GM11168 (cell line): ENCODE measurements around the gene SALL2.

Experiments
- in situ Hi-C: fragments of 300-500 bp; cut with MboI; formaldehyde crosslinking; loops from one replicate; pipeline ENCODE4 v1.12.0; 2022; ENCODE audit warnings: low sequenced_read_pairs; ENCODE audit not compliant: unreplicated experiment

SALL2 gene

DNA sequence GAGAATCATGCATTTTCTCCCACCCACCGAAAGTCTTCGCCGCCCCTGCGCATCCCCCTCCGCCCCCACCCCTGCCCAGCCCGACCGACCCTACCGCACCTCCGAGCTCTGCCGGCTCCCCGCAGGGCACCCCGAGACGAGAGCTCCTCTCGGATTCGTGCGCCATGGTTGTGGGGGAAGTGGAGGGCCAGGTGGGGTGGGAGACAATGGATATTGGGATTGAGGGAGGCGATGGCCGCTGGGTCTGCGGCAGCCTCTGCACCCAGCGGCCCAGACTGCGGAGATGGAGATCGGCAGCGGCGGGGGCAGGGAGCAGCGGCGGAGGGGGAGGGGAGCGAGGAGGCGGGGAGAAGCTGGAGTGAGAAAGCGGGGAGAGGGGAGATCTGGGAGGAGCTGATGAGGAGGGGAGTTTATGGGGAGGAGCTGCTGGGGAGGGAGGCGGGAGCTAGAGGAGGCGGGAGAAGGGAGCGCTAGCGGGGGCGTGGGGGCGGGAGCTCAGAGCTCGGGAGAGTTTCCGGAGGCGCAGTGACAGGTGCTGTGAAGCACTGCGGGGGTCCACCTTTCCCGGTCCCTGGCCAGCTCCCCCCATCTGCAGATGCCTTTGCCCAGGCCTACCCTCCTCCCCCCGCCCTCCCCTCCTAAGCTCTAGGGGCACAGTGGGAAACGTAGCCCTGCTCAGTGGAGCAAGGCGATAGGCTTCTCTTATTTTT is at the start of gene SALL2:
Gene SALL2, minus strand, starts transcription at position 385 of the 710 bp plus-strand sequence. Its CDS starts 219 bp downstream, at position 166.
- in situ Hi-C loops = no loop called here

DNA sequence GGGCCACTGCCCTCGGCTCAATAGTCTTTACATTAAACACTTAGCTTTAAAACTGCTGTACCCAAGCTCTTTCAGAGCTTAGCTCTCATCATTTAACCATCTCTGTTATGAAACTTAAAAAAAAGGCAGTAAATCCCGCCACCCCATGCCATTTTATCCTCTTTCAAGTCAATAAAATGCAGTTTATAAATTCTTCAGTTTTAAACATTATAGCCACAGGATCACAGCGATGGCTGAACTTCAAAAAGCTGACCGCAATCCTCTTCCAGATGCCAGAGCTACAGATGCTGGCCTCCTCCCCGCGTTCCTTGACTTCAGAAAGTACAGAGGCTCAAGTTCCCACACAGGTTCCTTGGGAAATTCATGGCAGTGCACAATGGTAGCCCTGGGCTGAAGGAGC is 49.5 kb upstream of the SALL2 start:
- in situ Hi-C loops = no loop called here

DNA sequence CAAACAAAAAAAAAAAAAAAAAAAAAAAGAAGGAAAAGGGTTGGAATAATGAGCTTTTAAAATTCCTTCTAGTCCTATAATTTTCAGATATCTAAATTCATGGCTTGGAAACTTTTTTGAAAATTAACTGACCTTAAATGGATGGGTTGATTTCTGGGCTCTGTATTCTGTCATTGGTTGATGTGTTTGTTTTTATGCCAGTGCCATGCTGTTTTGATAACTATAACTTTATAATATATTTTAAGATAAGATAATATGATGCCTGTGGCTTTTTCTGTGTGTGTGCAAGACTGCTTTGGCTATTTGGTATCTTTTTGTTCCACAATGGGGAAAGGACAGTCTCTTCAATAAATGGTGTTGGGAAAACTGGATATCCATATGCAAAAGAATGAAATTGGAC is 46.5 kb upstream of the SALL2 start:
- in situ Hi-C loops = no loop called here

DNA sequence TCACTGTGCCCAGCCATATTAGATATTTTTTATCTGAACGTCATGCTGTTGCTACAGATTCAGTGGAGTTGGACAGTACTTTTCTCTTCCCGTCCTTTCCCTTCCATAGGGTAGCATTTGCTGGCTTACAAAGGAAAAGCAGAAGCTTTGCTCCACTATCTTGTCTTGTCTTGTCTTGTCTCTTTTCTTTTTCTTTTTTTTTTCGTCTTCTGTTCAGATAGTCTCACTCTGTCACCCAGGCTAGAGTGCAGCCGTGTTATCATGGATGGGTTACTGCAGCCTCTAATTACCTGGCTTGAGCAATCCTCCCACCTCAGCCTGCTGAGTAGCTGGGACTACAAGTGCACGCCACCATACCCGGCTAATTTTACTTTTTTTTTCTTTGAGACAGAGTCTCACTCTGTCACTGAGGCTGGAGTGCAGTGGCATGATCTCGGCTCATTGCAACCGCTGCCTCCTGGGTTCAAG is 32.6 kb upstream of the SALL2 start:
- in situ Hi-C loops = loop anchor here (5.0 kb wide), 1 partner anchor 56 kb away; no protein-coding TSS in a partner anchor

DNA sequence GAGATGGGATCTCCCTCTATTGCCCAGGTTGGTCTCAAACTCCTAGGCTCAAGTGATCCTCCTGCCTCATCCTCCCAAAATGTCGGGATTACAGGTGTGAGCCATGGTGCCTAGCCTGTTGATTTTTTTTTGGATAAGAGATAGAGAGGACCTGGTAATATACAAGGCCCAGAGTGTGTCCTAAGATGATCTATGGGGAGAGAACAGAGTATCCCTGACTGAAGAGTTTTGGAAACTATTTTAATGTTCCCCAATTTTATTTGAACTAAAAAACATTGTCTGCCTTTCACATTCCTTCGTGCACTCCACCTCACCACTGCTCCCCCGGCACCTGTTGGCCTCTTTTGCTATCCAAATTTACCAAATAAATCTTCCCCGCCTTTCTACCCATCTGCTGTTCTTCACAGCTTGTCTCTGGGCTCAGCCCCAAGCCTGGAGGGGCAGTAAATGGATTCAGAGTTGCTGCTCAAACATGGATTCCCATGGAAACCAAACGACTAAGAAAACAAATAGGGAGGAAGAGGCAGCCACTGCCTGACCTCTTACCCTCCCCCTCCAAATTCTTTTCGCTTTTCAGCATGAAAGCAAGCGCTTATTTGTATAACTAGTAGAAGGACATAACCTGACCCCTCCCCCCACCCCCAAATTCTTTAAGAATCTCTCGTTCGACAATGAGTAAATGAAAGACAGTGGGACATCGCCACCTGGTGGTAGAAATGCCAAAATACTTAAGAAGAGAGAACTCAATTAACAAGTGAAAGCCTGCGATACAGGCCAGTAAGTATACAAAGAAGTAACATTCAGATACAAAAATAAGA is 31.1 kb upstream of the SALL2 start:
- in situ Hi-C loops = loop anchor here (5.0 kb wide), 1 partner anchor 55 kb away; no protein-coding TSS in a partner anchor

DNA sequence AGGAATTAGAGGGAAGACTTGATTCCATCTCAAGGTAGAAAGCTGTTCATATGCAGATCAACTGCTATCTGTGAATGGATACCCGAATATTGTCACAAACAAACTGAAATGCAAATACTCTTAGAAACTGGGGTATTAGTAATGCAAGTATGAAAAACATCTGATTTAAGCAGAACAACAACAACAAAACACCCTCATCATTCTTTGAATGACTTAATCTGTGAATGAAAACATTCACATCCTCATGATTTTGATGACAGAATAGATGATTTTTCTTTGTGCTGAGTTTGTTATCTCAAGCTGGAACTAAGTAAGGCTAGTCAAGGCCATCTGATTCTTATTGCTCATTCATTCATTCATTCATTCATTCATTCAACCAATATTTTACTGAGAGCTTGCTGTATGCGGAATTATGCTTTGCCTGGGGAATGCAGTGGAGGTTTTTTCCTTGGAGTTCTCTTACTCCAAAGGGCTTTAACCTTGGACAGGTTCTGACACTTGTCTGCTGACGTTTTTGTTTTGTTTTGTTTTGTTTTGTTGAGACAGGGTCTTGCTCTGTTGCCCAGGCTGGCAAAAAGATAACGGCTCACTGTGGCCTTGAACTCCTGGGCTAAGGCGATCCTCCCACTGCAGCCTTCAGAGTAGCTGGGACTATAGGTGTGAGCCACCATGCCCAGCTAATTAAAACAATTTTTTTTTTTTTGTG is 30.4 kb upstream of the SALL2 start:
- in situ Hi-C loops = loop anchor here (5.0 kb wide), 1 partner anchor 54 kb away; no protein-coding TSS in a partner anchor

DNA sequence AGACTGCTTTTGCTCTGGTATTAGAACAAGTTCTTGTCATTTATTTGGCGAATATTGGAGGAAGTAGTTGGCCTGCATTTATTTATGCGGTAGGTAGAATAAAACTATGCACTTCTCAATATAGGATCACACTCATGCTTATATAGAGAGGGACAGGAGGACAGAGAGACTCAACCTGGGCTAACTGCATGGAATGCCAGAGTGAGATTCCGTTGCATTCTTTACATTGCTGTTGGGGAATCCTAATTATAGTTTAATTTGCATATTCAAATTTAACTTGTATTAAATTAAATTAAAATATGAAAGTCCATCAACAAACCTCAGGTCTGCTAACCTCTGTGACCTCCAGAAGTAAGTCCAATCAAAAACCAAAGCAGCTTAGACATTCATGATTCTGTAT is 27.1 kb upstream of the SALL2 start:
- in situ Hi-C loops = no loop called here

DNA sequence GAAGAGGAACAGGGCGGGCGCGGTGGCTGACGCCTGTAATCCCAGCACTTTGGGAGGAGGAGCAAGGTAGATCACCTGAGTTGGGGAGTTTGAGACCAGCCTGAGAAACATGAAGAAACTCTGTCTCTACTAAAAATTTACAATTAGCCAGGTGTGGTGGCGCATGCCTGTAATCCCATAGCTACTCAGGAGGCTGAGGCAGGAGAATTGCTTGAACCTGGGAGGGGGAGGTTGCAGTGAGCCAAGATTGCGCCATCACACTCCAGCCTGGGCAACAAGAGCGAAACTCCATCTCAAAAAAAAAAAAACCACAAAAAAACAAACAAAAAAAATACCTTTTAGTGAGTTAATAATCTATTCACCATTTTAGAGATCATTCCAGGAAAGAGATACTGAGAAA is 18.4 kb upstream of the SALL2 start:
- in situ Hi-C loops = loop anchor here (10.0 kb wide), 1 partner anchor 550 kb away; the partner anchor contains the start of gene SLC39A2

DNA sequence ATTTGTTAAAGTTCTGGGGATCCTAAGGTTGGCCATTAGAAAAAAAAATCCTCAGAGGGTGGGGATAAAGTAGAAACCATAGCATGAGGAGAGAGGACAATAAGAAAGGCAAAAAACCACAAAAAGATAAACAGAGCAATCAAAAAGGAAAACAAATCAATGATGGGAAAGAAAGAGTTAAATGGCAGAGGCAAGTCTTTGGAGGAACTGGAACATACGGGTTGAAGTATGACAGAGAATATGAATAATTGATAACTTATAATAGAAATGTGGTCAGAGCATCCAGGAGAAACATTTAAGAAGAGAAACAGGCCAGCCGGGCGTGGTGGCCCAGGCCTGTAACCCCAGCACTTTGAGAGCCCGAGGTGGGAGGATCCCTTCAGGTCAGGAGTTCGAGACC is 17.8 kb upstream of the SALL2 start:
- in situ Hi-C loops = loop anchor here (10.0 kb wide), 1 partner anchor 549 kb away; the partner anchor contains the start of gene SLC39A2

DNA sequence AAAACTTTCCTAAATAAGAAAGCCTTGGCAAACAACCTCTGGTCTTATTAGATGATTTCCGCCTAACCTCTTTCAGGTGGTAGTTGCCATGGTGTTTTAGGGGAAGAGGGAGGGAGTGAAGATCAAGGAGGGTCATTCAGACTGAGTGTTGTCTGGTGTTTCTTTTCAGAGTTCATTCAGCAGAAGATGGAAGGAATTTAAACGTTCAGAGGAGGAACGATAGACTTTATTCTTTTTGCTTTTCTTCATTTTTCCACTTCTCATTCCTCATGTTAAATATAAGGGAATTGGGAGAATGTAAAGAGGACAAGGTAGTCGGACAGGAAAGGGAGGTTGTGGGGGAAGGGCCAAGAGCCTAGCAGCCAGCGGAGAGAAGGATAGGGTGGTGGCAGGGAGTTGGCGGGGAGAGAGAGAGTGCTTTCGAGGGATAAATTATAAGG is 17.4 kb upstream of the SALL2 start:
- in situ Hi-C loops = loop anchor here (10.0 kb wide), 1 partner anchor 549 kb away; the partner anchor contains the start of gene SLC39A2

DNA sequence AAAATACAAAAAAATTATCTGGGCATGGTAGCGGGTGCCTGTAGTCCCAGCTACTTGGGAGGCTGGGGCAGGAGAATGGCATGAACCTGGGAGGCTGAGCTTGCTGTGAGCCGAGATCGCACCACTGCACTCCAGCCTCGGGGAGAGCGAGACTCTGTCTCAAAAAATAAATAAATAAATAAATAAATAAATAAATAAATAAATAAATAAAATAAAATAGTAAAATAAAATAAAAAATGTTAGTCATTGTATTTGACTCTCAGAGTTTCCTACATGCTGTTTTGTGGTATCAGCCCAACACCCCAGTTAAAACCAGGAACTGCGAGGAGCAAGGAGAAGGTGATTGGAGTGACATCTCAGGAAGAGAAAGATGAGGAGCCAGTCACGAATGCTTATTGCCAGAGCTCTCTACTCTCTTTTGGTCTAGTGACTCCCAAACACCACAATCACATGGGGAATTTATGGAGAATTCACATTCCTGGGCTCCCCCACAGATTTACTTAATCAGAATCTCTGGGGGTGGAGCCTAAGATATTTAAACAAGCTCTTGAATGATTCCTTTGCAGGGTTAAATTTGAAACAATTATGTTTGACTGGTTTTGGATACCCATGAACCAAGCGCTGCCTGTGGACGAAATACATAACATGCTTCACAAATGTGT is 15.4 kb upstream of the SALL2 start:
- in situ Hi-C loops = loop anchor here (10.0 kb wide), 1 partner anchor 547 kb away; the partner anchor contains the start of gene SLC39A2

DNA sequence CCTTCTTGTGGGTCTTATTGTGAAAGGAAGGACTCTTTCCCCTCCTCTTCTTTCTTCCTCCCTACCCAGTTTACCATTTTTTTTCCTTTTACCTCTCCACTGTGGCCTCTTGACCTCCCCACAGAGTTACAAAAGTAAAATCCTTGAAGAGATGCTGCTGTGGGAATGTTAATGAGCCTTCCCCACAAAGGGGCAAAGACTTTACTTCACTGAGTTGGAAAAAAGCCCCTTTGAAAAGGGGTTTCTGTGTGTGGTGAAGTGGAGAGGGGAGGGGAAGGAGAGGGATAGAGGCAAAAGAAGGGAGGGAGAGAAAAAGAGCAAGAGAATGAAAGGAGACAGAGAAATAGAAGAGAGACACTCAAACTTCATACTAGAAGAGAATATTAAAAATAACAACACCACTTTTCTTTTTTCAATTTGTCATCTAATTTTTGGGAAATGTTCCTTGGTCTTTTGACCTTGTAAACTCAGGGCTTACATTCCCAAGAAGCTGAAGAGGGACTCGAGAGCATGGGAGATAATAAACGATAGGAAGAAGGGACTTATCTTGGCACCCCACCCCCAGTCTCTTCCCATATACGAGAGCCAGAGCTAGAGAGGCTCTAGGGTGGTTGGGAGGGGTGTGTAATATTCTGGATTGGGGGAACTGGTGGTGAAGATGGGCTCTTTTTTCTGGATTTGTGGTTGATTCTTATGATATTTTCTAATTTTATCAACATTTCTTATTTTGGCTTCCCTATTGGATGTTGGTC is 13.2 kb upstream of the SALL2 start:
- in situ Hi-C loops = no loop called here

DNA sequence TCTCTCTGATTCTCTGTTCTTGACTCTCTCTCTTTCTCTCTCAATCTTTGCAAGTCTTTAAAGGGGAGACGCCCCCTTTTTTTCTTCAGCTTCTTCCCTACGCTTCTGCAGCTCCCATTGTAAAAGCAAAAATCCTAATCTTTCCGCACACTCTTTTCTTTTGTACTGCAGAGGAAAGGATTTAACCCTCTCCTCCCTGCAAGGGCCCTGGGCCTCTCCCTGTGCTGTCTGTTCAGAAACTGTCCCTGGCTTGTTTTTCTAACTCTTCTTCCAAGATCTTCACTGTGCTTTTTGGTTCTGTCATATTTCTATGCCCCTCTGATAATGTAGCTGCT is 10.9 kb upstream of the SALL2 start:
- in situ Hi-C loops = no loop called here

DNA sequence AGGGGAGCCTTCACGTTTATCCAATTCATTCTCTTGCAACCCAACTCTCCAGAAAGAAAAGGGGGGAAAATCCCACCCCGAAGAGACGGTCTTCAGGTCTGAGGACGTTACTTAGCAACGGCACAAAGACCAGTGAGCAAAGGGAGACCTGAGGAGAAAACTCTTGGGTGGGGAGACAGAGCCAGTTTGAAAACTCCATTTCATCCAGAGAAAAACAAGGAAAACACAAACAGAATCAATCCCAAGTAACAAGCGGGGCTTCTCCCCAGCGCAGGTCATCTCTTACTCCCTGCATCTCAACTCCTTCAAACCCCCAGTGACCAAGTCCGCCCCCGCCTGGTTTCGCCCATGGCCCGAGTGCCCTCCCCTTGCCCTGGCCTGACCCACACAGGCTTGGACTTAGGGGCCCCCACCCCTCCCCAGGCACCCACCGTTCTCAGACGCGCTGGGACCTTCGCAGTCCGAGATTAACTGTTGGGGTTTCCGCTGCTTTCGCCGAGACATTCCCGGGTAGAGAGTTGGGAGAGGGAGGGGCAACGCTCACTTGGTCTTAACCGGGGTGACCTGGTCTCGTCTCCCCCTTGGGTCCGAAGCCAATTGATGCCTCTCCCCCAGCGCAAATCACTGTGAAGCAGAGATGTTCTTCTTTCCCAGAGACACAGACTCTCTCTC is 10.4 kb upstream of the SALL2 start:
- in situ Hi-C loops = no loop called here

DNA sequence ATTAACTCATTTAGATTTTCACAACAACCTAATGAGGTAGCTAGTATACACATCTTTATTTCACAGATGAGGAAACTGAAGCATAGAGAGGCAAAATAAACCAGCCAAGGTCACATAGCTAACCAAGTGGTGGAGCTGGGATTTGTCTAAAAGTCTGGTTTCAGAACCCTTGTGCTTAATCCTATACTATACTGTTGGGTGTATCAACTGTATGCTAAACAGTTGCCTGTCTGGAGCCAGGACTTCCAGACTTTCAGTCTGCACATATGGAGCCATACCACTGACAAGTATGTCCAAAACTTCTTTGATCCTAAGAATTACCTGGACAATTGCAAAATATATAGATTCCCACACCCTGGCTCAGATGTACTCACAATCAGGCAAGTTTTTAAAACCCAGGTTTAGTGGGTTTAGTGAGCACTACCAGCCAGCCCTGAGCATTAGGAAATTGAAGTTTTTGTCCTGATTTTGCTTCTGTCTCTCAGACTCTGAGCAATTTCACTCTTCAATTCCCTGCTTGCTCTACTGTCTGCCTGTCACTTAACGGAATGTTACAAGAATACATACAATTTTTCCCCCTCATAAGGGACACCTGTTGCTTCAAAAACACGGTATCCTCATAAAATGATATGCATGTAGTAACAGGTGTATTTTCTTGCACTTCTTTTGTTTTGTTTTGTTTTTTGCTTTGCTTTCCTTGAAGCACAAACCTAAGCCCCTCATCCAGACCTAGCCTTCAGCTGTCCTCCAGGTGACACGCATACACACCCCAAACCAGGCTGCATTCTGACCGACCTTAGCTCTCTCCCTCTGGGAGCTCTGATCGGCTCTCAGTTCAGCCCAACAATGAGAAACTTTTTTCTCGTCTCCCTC is 9.6 kb upstream of the SALL2 start:
- in situ Hi-C loops = no loop called here

DNA sequence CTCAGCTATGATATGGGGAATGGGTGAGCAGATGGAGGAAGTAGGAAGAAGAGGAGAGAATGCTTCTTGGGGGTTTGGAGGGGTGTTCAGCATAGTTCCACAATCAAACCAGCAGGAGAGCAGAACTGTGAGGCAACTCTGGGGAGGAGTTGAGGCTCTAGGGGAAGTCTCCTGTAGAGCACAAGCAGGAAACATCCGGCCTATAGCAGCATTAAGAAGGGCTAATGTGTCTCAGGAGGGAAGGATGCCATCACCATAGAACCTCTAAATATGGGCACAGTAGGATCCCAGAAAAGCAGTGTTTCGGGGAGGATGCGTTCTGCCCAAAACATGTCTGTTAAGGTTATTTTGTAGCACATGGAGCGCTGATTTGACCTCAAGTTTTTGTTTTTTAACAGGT is 8.4 kb upstream of the SALL2 start:
- in situ Hi-C loops = no loop called here

DNA sequence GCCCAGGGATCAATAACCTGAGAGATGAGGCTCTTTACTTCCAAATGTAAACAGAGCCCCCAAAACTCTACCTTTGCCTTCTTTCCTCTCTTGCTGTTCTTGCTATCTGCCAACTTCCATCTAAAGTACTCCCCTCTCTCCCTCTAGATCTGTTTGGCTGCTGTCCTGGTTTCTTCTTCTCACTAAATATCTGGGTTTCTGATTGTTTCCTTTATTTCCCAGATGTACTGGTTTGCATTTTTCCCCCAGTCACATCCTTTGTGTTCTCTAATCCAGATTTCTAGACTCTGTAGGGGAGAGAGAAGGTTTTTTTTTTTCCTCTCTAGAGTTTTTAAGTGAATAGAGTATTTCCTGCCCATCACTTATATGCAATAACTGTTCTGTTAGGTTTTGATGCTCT is 7.1 kb upstream of the SALL2 start:
- in situ Hi-C loops = no loop called here

DNA sequence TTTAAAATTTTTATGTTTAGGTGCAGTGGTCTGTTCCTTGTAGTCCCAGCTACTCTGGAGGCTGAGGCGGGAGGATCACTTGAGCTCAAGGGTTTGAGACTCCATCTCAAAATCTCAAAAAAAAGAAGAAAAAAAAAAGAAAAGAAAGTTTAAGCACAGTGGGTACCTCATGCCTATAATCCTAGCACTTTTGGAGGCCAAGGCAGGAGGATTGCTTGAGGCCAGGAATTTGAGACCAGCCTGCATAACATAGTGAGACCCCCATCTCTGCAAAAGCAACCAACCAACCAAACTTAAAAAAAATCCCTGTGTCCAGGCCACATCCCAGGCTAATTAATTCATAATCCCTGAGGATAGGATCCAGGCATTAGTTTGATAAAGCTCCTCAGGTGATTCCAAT is 3.4 kb upstream of the SALL2 start:
- in situ Hi-C loops = no loop called here
